Esophagus squamous epithelium (tissue), 4 donors: ENCODE data around the gene INTS15.

Experiments
- POLR2A ChIP-seq, 4 donors: fragments of 450-650 bp; IDR thresholded peaks; one replicate each; pipeline ENCODE4 v1.6.1; 2017; ENCODE audit warnings: antibody characterized with exemption in 4 of 4, mild to moderate bottlenecking in 4 of 4, moderate library complexity in 3 of 4
- TF ChIP-seq, protein P1 (sequence below), 6 experiments: fragments of 450-650 bp in 4 of 6; fragments of 200-600 bp in 2 of 6; sonication (generic) in 2 of 6; IDR thresholded peaks; one replicate each; pipeline ENCODE4 v1.5.1; 2016 to 2019; ENCODE audit warnings: antibody characterized with exemption in 6 of 6, mild to moderate bottlenecking in 4 of 6, moderate library complexity in 4 of 6

DNA sequence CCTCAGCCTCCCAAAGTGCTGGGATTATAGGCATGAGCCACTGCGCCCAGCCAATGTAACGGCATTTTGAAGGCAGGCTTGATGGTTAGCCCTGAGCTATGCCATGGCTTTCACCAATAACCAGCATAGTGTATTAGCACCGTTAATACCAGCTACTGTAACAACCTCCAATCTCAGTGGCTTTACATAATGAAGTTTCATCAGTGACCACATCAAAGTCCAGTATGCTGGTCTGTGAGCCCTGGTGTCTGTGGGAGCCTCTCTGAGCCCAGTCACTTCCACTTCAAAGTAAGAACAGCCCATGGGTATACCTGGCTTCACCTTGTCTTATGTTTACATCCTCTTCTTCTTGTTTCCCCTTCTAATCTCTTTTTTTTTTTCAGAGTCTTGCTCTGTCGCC is 24.2 kb upstream of the INTS15 start:
- TF ChIP-seq, protein P1, sequence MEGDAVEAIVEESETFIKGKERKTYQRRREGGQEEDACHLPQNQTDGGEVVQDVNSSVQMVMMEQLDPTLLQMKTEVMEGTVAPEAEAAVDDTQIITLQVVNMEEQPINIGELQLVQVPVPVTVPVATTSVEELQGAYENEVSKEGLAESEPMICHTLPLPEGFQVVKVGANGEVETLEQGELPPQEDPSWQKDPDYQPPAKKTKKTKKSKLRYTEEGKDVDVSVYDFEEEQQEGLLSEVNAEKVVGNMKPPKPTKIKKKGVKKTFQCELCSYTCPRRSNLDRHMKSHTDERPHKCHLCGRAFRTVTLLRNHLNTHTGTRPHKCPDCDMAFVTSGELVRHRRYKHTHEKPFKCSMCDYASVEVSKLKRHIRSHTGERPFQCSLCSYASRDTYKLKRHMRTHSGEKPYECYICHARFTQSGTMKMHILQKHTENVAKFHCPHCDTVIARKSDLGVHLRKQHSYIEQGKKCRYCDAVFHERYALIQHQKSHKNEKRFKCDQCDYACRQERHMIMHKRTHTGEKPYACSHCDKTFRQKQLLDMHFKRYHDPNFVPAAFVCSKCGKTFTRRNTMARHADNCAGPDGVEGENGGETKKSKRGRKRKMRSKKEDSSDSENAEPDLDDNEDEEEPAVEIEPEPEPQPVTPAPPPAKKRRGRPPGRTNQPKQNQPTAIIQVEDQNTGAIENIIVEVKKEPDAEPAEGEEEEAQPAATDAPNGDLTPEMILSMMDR (IDR thresholded peaks at IDR 0.05): no peak
- TF ChIP-seq POLR2A (IDR thresholded peaks at IDR 0.05): no peak
